ENCODE results near the gene TSPAN18. TPM values are rescaled to one million over a fixed set of nuclear protein-coding genes. Genes with fewer than 3 reads are reported as not detected.

Gene TSPAN18
- total RNA-seq, 1 experiment from 2014 or later, result 2.8 TPM

DNA sequence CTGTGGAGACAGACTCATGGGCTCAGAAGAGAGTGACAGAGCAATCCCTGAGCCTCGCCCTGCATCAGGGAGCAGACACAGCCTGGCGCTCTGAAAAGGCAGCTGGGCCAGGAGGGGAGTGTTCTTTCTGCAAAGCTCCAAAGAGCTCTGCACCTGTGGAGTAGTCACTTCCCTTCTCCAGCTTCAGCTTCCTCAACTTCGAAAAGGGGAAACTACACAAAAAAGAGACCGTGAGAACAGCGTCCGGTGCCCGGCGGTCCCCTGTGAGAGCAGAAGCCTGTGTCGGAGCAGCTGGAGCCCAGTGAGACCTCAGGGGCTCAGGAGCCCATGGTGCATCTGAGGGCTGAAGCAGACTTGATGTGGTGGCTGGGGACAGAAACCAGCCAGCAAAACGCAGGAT is 188.9 kb downstream of the TSPAN18 start:
- no peak overlapping the region for H3K27ac ChIP-seq (ENCODE audit: low read depth, low read length, poor library complexity, severe bottlenecking)
- no peak for TF ChIP-seq EZH2 (IDR thresholded peaks at IDR 0.05; ENCODE audit: borderline replicate concordance, low read depth, low read length, poor library complexity, severe bottlenecking)
- TF ChIP-seq, protein P1, sequence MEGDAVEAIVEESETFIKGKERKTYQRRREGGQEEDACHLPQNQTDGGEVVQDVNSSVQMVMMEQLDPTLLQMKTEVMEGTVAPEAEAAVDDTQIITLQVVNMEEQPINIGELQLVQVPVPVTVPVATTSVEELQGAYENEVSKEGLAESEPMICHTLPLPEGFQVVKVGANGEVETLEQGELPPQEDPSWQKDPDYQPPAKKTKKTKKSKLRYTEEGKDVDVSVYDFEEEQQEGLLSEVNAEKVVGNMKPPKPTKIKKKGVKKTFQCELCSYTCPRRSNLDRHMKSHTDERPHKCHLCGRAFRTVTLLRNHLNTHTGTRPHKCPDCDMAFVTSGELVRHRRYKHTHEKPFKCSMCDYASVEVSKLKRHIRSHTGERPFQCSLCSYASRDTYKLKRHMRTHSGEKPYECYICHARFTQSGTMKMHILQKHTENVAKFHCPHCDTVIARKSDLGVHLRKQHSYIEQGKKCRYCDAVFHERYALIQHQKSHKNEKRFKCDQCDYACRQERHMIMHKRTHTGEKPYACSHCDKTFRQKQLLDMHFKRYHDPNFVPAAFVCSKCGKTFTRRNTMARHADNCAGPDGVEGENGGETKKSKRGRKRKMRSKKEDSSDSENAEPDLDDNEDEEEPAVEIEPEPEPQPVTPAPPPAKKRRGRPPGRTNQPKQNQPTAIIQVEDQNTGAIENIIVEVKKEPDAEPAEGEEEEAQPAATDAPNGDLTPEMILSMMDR (conservative IDR thresholded peaks at IDR 0.05; ENCODE audit: low read depth, low read length), result no peak
- H3K9me3 ChIP-seq (ENCODE audit: low read depth, low read length, poor library complexity, severe bottlenecking), result no peaks in the 10 kb centered on the region
- no TSS peak for BruUV-seq (replicated peaks)
- intact Hi-C loops (cut with micrococcal nuclease; ENCODE audit: unreplicated experiment), result loop anchor here (10.0 kb wide), 1 partner anchor 821 kb away; the partner anchor contains the start of gene EXT2
- H3K4me3 ChIP-seq (ENCODE audit: low read depth, low read length, poor library complexity, severe bottlenecking), result no peak overlapping the region
- CTCF ChIA-PET, result interaction anchor here (0.7 kb wide), 1 partner anchor 63 kb away, joined by 6 read pairs; no protein-coding TSS in a partner anchor
- H3K4me1 ChIP-seq (ENCODE audit: insufficient read depth, low read length, poor library complexity, severe bottlenecking), result peaks cover 15% of the 10 kb centered on the region
- POLR2A ChIA-PET (ENCODE audit: low non-redundant PET), result no interaction called here
- DNase-seq (ENCODE audit: low spot score), result no peak
- no peaks in the 10 kb centered on the region for H3K27me3 ChIP-seq (replicated peaks; ENCODE audit: insufficient read depth, low read depth, low read length, poor library complexity)
- no peaks in the 10 kb centered on the region for H3K36me3 ChIP-seq (ENCODE audit: insufficient read depth, low read length, poor library complexity, severe bottlenecking)

DNA sequence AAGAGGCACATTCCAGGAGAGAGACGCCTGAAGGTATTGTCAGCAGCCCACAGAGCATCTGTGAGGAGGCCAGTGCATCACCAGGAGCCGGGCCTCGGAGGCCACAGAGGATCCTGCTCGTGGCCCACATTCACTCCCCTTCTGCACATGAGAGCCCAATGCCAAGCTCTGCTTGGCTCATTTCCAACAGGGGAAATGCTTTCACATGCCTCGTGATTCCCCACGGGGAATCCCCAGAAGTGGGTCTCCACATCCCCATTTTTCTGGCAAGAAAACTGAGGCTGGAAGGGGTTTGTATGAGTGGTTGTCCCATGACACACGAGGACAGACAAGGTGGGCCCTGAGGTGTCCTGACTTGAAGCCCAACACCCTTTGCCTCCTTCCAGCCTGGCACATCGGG is 189.6 kb downstream of the TSPAN18 start:
- intact Hi-C loops (cut with micrococcal nuclease; ENCODE audit: unreplicated experiment), result loop anchor here (10.0 kb wide), 1 partner anchor 822 kb away; the partner anchor contains the start of gene EXT2
- TF ChIP-seq, protein P1 (conservative IDR thresholded peaks at IDR 0.05; ENCODE audit: low read depth, low read length), result no peak
- TF ChIP-seq EZH2 (IDR thresholded peaks at IDR 0.05; ENCODE audit: borderline replicate concordance, low read depth, low read length, poor library complexity, severe bottlenecking), result no peak
- Histone ChIP-seq H3K4me1 (ENCODE audit: insufficient read depth, low read length, poor library complexity, severe bottlenecking) (peaks cover 8% of the 10 kb centered on the region), H3K4me3 (ENCODE audit: low read depth, low read length, poor library complexity, severe bottlenecking) (no peak overlapping the region), H3K9me3 (ENCODE audit: low read depth, low read length, poor library complexity, severe bottlenecking) (no peaks in the 10 kb centered on the region), H3K27ac (ENCODE audit: low read depth, low read length, poor library complexity, severe bottlenecking) (no peak overlapping the region), H3K27me3 (replicated peaks; ENCODE audit: insufficient read depth, low read depth, low read length, poor library complexity) (no peaks in the 10 kb centered on the region), H3K36me3 (ENCODE audit: insufficient read depth, low read length, poor library complexity, severe bottlenecking) (no peaks in the 10 kb centered on the region)
- no peak for DNase-seq (ENCODE audit: low spot score)
- no TSS peak for BruUV-seq (replicated peaks)
- CTCF ChIA-PET, result no interaction called here
- POLR2A ChIA-PET (ENCODE audit: low non-redundant PET), result no interaction called here

- no peak overlapping the region for H3K4me3 ChIP-seq (ENCODE audit: low read depth, low read length, poor library complexity, severe bottlenecking)
- DNase-seq (ENCODE audit: low spot score), result no peak
- intact Hi-C loops (cut with micrococcal nuclease; ENCODE audit: unreplicated experiment), result loop anchor here (10.0 kb wide), 1 partner anchor 822 kb away; the partner anchor contains the start of gene EXT2
- peaks cover 3% of the 10 kb centered on the region for H3K4me1 ChIP-seq (ENCODE audit: insufficient read depth, low read length, poor library complexity, severe bottlenecking)
- no TSS peak for BruUV-seq (replicated peaks)
- H3K27ac ChIP-seq (ENCODE audit: low read depth, low read length, poor library complexity, severe bottlenecking), result no peak overlapping the region
- TF ChIP-seq, protein P1 (conservative IDR thresholded peaks at IDR 0.05; ENCODE audit: low read depth, low read length), result no peak
- H3K36me3 ChIP-seq (ENCODE audit: insufficient read depth, low read length, poor library complexity, severe bottlenecking), result no peaks in the 10 kb centered on the region
- CTCF ChIA-PET, result no interaction called here
- POLR2A ChIA-PET (ENCODE audit: low non-redundant PET), result no interaction called here
- H3K9me3 ChIP-seq (ENCODE audit: low read depth, low read length, poor library complexity, severe bottlenecking), result no peaks in the 10 kb centered on the region
- H3K27me3 ChIP-seq (replicated peaks; ENCODE audit: insufficient read depth, low read depth, low read length, poor library complexity), result no peaks in the 10 kb centered on the region
Measured at GRCh38 chr11:44916801-44917385, 190.1 kb downstream of the TSPAN18 start.

Measured in A673 (cell line).